Activated T-helper 9 cell treated with anti-CD3 and anti-CD28 coated beads, Interleukin-2, amount 50 U/mL, for 16 hours (primary cell): ENCODE data around the gene TUT1.

ENCODE experiments used
- DNase-seq: peaks from one replicate; pipeline ENCODE4 v3.0.0-alpha.2; 2020; ENCODE audit warnings: low read depth

TUT1 gene

GRCh38 chr11:62540804-62541701 is 50.3 kb downstream of the TUT1 start:
- no peak for DNase-seq

- DNase-seq, result peak; percentile 58
Measured at GRCh38 chr11:62539238-62539925, 51.9 kb downstream of the TUT1 start.

GRCh38 chr11:62538470-62539237 is 52.7 kb downstream of the TUT1 start:
- DNase-seq, result no peak

- DNase-seq, result no peak
Measured at GRCh38 chr11:62536301-62536957, 54.9 kb downstream of the TUT1 start.

- DNase-seq, result no peak
Measured at GRCh38 chr11:62535802-62536201, 55.5 kb downstream of the TUT1 start.

GRCh38 chr11:62534779-62535545 is 56.4 kb downstream of the TUT1 start:
- no peak for DNase-seq

- no peak for DNase-seq
Measured at GRCh38 chr11:62532096-62532495, 59.2 kb downstream of the TUT1 start.
